ENCODE data around the gene DIMT1. TPM values are rescaled to one million over a fixed set of nuclear protein-coding genes. Genes with fewer than 3 reads are reported as not detected.

DIMT1 gene
- total RNA-seq, 1 donor from 2014 or later: 8.6 TPM

DNA sequence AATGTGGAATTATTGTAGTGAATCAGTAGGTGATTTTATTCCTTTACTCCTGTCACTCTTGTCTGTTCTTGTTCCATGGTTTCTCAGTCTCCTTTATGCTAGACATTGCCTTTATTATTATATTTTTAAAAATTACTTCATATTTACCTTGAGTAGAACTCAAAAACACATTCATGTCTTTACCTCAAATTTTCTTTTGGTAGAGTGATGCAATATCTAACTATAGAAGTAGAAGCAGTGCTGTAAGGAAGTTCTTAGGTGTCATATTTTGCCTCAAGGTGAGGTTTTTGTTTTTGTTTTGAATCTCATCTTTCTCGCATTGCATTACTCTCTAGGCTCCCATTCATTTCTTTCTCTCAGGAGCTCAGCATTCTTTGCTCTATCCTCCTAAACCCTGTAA is 21.1 kb upstream of the DIMT1 start:
- H3K9me3 ChIP-seq: no peaks in the 10 kb centered on the region
- no peak overlapping the region for H3K27ac ChIP-seq
- H3K4me3 ChIP-seq: no peak overlapping the region
- peaks cover 0 to 3% of the 10 kb centered on the region in 2 donors for H3K36me3 ChIP-seq
- H3K4me1 ChIP-seq: no peaks in the 10 kb centered on the region
- intact Hi-C loops (cut with DNase I): no loop called here
- no peak for DNase-seq (ENCODE audit: low spot score in 2 of 2)
- H3K27me3 ChIP-seq: no peaks in the 10 kb centered on the region
- TF ChIP-seq, protein P1, sequence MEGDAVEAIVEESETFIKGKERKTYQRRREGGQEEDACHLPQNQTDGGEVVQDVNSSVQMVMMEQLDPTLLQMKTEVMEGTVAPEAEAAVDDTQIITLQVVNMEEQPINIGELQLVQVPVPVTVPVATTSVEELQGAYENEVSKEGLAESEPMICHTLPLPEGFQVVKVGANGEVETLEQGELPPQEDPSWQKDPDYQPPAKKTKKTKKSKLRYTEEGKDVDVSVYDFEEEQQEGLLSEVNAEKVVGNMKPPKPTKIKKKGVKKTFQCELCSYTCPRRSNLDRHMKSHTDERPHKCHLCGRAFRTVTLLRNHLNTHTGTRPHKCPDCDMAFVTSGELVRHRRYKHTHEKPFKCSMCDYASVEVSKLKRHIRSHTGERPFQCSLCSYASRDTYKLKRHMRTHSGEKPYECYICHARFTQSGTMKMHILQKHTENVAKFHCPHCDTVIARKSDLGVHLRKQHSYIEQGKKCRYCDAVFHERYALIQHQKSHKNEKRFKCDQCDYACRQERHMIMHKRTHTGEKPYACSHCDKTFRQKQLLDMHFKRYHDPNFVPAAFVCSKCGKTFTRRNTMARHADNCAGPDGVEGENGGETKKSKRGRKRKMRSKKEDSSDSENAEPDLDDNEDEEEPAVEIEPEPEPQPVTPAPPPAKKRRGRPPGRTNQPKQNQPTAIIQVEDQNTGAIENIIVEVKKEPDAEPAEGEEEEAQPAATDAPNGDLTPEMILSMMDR (IDR thresholded peaks at IDR 0.05): no peak

DNA sequence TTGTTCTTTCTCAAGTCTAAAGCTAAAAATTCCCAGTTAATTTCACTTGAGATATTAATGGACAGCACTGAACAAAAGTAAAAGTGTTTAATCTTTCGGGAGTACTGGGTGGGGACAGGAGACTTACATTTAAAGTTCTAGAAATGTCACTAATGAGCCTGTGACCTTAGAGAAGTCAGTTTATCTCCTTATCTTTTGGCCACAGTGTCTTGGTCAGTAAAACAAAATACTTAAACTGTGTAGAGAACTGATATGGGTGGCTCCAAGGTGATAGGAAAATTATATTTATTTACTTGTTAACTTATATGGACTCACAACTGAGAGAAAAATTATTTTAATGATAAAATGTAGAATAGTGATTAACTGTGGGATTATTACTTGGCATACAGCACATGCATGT is 17.7 kb upstream of the DIMT1 start:
- peaks cover 0 to 3% of the 10 kb centered on the region in 2 donors for H3K36me3 ChIP-seq
- no peak overlapping the region for H3K27ac ChIP-seq
- H3K9me3 ChIP-seq: no peaks in the 10 kb centered on the region
- no peak for DNase-seq (ENCODE audit: low spot score in 2 of 2)
- no peaks in the 10 kb centered on the region for H3K4me1 ChIP-seq
- H3K4me3 ChIP-seq: no peak overlapping the region
- no peaks in the 10 kb centered on the region for H3K27me3 ChIP-seq
- intact Hi-C loops (cut with DNase I): no loop called here
- TF ChIP-seq, protein P1 (IDR thresholded peaks at IDR 0.05): no peak

DNA sequence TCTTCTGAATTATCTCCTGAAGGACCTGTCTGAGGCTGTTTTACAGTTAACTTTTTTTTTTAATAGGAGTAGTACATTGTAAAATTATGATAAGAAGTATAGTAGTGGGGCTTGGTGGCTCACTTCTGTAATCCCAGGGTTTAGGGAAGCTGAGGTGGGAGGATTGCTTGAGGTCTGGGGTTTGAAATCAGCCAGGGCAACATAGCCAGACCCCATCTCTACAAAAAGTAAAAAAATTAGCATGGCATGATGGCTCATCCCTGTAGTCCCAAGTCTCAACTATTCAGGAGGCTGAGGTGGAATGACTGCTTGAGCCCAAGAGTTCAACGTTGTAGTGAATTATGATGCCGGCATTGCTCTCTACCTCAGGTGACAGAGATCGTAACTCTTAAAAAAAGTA is 15.9 kb upstream of the DIMT1 start:
- Histone ChIP-seq H3K4me1 (no peaks in the 10 kb centered on the region), H3K4me3 (no peak overlapping the region), H3K27ac (no peak overlapping the region), H3K27me3 (no peaks in the 10 kb centered on the region), H3K9me3 (no peaks in the 10 kb centered on the region), H3K36me3 (no peaks in the 10 kb centered on the region)
- intact Hi-C loops (cut with DNase I): loop anchor here (10.0 kb wide), 1 partner anchor 1475 kb away; the partner anchor contains the start of genes ERCC8 and NDUFAF2
- DNase-seq (ENCODE audit: low spot score in 2 of 2): no peak
- TF ChIP-seq, protein P1 (IDR thresholded peaks at IDR 0.05): no peak

DNA sequence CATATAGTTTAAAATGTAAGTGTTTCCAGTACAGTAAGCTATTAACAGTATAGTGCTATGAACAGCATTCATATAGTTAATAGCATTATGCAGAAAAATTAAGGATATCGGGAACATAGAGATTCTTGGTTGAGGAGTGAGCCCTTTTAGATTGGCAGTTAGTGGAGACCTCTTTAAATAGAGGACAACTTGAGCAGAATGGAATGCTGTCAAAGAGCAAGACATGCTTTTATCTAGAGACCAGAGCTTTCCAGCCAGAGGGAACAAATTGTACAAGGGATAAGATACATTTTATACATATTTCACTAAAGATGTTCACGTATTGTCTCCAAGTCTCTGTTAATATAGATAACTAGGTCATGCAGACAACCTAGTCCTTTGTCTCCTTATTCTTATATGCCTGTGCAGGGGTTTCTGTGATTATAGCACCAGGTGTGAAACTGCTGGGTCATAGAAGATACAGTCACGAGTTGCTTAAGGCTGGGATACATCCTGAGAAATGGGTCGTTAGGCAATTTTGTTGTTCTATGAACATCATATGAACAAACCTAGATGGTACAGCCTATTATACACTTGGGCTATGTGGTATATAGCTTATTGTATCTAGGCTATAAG is 14.9 kb upstream of the DIMT1 start:
- intact Hi-C loops (cut with DNase I): loop anchor here (10.0 kb wide), 1 partner anchor 1474 kb away; the partner anchor contains the start of genes ERCC8 and NDUFAF2
- DNase-seq (ENCODE audit: low spot score in 2 of 2): no peak
- no peaks in the 10 kb centered on the region for H3K27me3 ChIP-seq
- H3K9me3 ChIP-seq: no peaks in the 10 kb centered on the region
- peaks cover 2% of the 10 kb centered on the region in 2 donors for H3K4me1 ChIP-seq
- no peak overlapping the region for H3K4me3 ChIP-seq
- no peaks in the 10 kb centered on the region for H3K36me3 ChIP-seq
- no peak overlapping the region for H3K27ac ChIP-seq
- TF ChIP-seq, protein P1 (IDR thresholded peaks at IDR 0.05): no peak

GRCh38 chr5:62413711-62414110 is 10.0 kb upstream of the DIMT1 start:
- Histone ChIP-seq H3K9me3 (no peaks in the 10 kb centered on the region), H3K4me3 (peak overlapping the region in 1 of 2 donors; percentile 96), H3K27ac (no peak overlapping the region), H3K27me3 (no peaks in the 10 kb centered on the region), H3K4me1 (peaks cover 4 to 7% of the 10 kb centered on the region in 2 donors), H3K36me3 (no peaks in the 10 kb centered on the region)
- TF ChIP-seq, protein P1 (IDR thresholded peaks at IDR 0.05): no peak
- DNase-seq (ENCODE audit: low spot score in 2 of 2): no peak
- intact Hi-C loops (cut with DNase I): loop anchor here (10.0 kb wide), 1 partner anchor 1469 kb away; the partner anchor contains the start of genes ERCC8 and NDUFAF2
